Suppressor macrophage (primary cell): Measurements from ENCODE around the gene CCL27.

Experiments
- DNase-seq, 4 experiments: peaks; one replicate each; pipeline ENCODE4 v3.0.0-alpha.2; 2020 to 2022

Gene CCL27

DNA sequence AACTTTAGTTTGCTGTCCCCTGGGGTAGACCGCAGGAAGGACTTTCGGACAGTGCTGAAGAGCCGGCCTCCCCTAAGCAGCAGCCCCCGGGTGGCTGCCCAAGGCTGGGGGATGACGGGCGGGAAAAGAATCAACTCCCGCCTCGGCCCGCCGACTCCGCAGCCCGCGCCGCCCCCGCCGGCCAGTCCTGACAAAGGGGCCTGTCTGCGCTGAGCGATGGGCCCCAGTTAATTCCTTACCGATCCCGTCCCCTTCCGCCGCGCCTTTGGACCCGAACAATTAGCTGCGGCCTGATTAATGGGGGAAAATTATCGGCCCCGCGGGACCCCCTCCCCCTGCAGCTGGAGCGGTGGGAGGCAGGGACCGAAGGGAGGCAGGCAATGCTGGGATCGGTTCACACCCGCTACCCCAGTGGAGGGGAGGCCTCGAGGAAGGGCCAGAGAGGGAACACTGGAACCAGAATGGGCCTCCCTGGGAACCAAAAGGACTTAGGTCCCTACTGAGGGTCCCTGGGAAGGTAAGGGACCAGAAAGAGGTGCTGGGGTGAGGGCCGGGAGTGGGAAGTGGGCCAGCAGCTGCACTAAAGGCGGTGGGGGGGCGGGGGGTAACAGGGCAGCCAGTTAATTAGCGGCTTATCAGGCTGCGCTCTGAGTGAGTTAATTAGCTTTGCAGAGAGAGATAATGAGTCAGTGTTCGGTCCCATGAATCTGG is 37.8 kb downstream of the CCL27 start:
- no peak for DNase-seq

DNA sequence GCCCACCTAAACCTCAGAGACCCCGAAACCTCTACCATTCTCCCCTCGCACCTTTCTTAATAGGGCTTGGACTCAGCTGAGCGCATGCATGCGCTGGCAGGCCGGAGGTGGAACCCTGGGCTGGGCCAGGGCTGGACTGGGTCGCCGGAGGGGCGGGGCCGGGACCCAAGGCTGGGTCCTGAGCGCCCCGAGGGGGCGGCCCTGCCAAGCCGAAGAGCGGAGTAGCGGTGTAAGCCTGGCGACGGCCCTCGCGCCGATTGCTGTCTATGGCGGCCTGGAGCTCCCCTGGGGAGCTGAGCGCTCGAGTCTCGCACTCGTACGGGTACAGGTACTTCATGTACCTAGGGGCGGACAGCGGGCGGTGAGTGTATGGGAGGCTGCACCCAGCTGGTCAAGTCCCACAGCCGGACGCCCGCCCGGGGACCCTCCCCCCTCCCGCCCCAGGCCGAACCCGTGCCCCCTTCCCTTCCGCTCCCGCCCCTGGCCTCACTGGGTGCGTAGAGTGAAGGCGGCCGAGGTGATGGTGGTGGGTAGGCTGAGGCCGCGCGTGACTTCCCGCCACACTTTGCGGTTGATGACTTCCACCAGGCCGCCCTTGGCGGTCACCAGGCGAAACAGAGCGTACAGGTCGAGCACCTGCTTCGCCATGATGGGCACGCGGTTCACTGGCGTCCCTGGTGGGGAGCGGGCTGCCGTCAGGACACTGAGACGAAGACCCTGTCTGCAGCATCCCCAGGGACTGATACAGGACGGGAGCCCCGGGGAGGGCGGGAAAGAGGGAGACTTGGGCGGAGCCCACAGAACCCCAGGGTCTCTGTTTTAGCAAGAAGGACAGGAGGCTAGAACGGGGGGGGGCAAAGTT is 38.9 kb downstream of the CCL27 start:
- DNase-seq = no peak

DNA sequence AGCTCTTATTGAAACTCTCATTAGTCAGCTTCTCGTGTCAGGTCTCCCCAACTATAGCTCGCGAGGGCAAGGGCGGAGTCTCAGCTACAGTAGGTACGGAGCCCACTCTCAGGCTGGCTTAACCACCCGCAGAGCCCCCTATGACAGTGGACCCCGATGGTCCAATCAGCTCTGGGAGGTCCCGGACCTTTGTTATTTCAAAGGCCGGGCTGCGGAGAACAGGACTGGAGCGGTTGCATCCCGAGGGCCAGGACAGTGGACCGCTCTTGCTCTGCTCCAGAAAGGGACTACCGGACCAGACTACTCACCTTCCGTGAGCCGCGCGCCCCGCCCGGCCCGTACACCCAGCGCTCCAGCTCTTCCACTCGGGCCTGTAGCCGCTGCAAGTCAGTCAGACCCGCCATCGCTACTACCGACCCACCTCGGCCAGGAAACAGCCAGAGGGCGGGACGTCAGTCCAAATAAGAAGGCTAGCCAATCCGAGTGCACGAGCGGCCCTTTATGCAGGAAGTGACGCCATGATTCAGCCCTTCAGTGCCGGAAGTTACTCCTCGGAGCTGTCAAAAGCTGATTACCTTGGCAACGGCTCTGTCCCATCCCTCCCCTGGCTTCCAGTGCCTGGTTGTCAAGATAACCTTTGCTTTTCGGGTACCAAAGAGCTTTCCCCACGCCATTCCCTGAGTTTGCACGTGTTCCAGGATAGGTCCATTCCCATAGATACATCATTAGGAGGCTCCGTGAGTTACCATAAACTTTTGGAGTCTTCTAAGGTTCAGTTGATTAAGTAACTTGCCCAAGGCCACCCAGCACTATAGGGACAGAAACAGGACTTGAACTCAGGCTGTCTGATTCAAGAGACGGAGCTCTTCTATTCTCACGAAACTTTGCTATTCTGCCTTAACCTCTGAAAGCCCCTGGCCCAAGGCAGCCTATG is 42.1 kb downstream of the CCL27 start, which contains the start of gene DCTN3:
DCTN3 (minus strand) TSS at position 435 of the 934 bp plus-strand sequence; CDS start at position 404, 31 bp downstream.
- DNase-seq = peak; percentile 94 to 97 (median 96)

DNA sequence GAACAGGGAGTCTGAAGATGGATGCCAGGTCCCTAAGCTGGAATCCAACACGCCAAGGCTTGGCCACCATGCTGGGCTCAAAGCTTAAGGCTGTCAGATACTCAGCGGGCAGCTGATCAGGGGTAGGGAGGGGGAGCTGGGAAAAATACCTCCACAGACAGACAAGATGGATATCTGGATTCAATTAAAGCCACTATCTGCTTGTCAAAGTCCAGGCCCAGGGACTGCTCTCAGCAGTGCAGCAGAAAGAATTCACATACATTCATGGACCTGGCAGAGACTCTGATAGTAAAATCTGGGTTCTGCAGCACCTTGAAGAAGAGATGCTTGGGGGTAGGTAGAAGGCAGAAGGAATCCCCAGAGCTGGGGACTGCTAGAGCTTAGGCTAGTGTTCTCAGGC is 47.3 kb downstream of the CCL27 start:
- DNase-seq = no peak

DNA sequence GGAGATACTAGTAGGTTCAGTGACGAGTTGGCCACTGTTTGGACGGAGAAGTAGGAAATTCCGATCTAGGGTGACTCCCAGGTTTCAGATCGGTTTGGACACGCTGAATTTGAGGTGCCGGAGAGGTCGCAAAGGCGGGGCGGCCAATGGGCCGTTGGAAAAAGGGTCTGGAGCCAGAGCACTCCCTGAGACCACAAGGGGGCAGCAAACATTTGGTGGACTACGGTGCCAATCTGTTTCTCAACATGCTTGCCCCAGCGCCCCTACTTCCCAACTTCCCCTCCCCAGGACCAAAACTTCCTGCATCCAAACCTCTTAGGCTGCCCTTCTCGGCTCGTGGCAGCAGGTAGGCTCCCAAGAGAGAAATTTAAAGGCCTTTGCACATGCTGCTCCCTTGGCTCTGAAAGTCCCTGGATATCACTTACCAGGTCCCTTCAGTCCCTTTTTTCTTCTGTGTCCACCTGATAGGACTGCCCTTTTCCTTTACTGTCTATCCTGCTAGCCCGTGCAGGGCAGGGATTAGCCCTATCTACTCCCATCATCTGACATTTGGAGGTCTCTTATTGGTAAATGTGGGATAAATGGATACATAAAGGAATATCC is 49.6 kb downstream of the CCL27 start:
- peak; percentile 85 to 94 (median 88) for DNase-seq
